ENCODE results near the gene NPDC1.
A peak's percentile ranks its signal among the peaks of the same experiment; 100 is the strongest.
"Not testable (repeated sequence)": the region's sequence is repeated elsewhere in the genome, so short reads cannot be mapped to it uniquely, and the experiment has no call there.

The NPDC1 gene

GRCh38 chr9:137037483-137037882, 8.5 kb downstream of the NPDC1 start:
- TF ChIP-seq CTCF (conservative IDR thresholded peaks at IDR 0.05; ENCODE audit: low read depth) = no peak
- peak overlapping the region; percentile 3; the same call in 1 of the 2 replicates for H3K27ac ChIP-seq
- DNase-seq (ENCODE audit: low spot score) = no peak
- POLR2A ChIA-PET (ENCODE audit: low non-redundant PET) = no interaction called here
- CTCF ChIA-PET = interaction anchor here (0.6 to 6.3 kb wide), 6 partner anchors 10 to 189 kb away, joined by 3 to 97 read pairs (median 25); partner anchors contain the start of genes ABCA2, C8G, FBXW5 and NPDC1

GRCh38 chr9:137037035-137037434, 8.9 kb downstream of the NPDC1 start:
- ChIA-PET CTCF (interaction anchor here (0.6 to 6.3 kb wide), 8 partner anchors 10 to 189 kb away, joined by 3 to 97 read pairs (median 6); partner anchors contain the start of genes ABCA2, C8G, FBXW5 and NPDC1), POLR2A (ENCODE audit: low non-redundant PET) (no interaction called here)
- H3K27ac ChIP-seq = peak overlapping the region; percentile 3; the same call in 1 of the 2 replicates
- TF ChIP-seq CTCF (conservative IDR thresholded peaks at IDR 0.05; ENCODE audit: low read depth) = no peak
- no peak for DNase-seq (ENCODE audit: low spot score)

- CTCF ChIA-PET = interaction anchor here (0.6 to 6.3 kb wide), 26 partner anchors 8 to 258 kb away, joined by 3 to 97 read pairs (median 7); partner anchors contain the start of genes ABCA2, AJM1, C8G and CLIC3
- no peak for TF ChIP-seq CTCF (conservative IDR thresholded peaks at IDR 0.05; ENCODE audit: low read depth)
- DNase-seq (ENCODE audit: low spot score) = no peak
- POLR2A ChIA-PET (ENCODE audit: low non-redundant PET) = no interaction called here
- H3K27ac ChIP-seq = no peak overlapping the region
Measured at GRCh38 chr9:137035937-137036336, 10.0 kb downstream of the NPDC1 start.

- no peak overlapping the region for H3K27ac ChIP-seq
- peak; percentile 89 for TF ChIP-seq CTCF (conservative IDR thresholded peaks at IDR 0.05; ENCODE audit: low read depth)
- ChIA-PET CTCF (interaction anchor here (0.6 to 6.3 kb wide), 34 partner anchors 8 to 257 kb away, joined by 3 to 97 read pairs (median 6); partner anchors contain the start of genes ABCA2, AJM1, C8G and CLIC3), POLR2A (ENCODE audit: low non-redundant PET) (interaction anchor here (0.8 to 1.6 kb wide), 2 partner anchors 44 to 87 kb away, joined by 3 to 9 read pairs; no protein-coding TSS in a partner anchor)
- no peak for DNase-seq (ENCODE audit: low spot score)
Measured at GRCh38 chr9:137035507-137035834, 10.5 kb downstream of the NPDC1 start.

GRCh38 chr9:137034709-137035506, 11.1 kb downstream of the NPDC1 start:
- POLR2A ChIA-PET (ENCODE audit: low non-redundant PET) = interaction anchor here (0.8 to 1.6 kb wide), 3 partner anchors 43 to 87 kb away, joined by 3 to 9 read pairs (median 3); no protein-coding TSS in a partner anchor
- peak; percentile 100 for TF ChIP-seq CTCF (conservative IDR thresholded peaks at IDR 0.05; ENCODE audit: low read depth)
- CTCF ChIA-PET = interaction anchor here (0.6 to 6.3 kb wide), 42 partner anchors 8 to 486 kb away, joined by 3 to 97 read pairs (median 4); partner anchors contain the start of genes ABCA2, AJM1, C8G and CLIC3
- DNase-seq (ENCODE audit: low spot score) = peak; percentile 91
- H3K27ac ChIP-seq = peak overlapping the region; percentile 66

GRCh38 chr9:137034039-137034708, 11.8 kb downstream of the NPDC1 start:
- CTCF ChIA-PET = interaction anchor here (0.6 to 6.3 kb wide), 26 partner anchors 7 to 246 kb away, joined by 3 to 97 read pairs (median 6); partner anchors contain the start of genes ABCA2, AJM1, C8G and CLIC3
- TF ChIP-seq CTCF (conservative IDR thresholded peaks at IDR 0.05; ENCODE audit: low read depth) = no peak
- POLR2A ChIA-PET (ENCODE audit: low non-redundant PET) = interaction anchor here (0.8 to 1.6 kb wide), 2 partner anchors 84 to 86 kb away, joined by 3 to 9 read pairs; no protein-coding TSS in a partner anchor
- peak overlapping the region; percentile 66 for H3K27ac ChIP-seq
- no peak for DNase-seq (ENCODE audit: low spot score)

- POLR2A ChIA-PET (ENCODE audit: low non-redundant PET); DNase-seq (ENCODE audit: low spot score): not testable (repeated sequence)
- peak overlapping the region; percentile 25 for H3K27ac ChIP-seq
- CTCF ChIA-PET = interaction anchor here (2.6 to 6.3 kb wide), 5 partner anchors 12 to 88 kb away, joined by 30 to 97 read pairs (median 36); partner anchors contain the start of genes C8G, FBXW5, NPDC1 and SAPCD2
Measured at GRCh38 chr9:137033481-137033880, 12.5 kb downstream of the NPDC1 start.
